GM12878 (cell line): ENCODE measurements around the gene SRGAP1. TPM values are rescaled to one million over a fixed set of nuclear protein-coding genes. Genes with fewer than 3 reads are reported as not detected.
"Not testable (repeated sequence)": the region's sequence is repeated elsewhere in the genome, so short reads cannot be mapped to it uniquely, and the experiment has no call there.

Experiments used
- ATAC-seq: fragments of 200-7000 bp; cut with Tn5 transposase; 3 replicates; pipeline ENCODE4 v1.9.1; 2020; ENCODE audit warnings: mild to moderate bottlenecking, moderate library complexity
- BruUV-seq: library from RNA; stranded (reverse); fragments of 400-500 nt; replicated peaks from 2 replicates; lab custom pipeline; 2021; lab: Mats Ljungman, UMichigan
- CTCF ChIA-PET: fragments of 300-600 bp; sonication (Branson Sonifier 250); formaldehyde crosslinking; extraction: SDS; loops from one replicate; lab custom pipeline; 2021; ENCODE audit warnings: inconsistent platforms; lab: Yijun Ruan, JAX
- POLR2A ChIA-PET: fragments of 350-600 bp; formaldehyde crosslinking; extraction: SDS; loops from one replicate; lab custom pipeline; 2021; ENCODE audit warnings: inconsistent platforms; lab: Charles Lee
- RAD21 ChIA-PET: fragments of 300-600 bp; sonication (Branson Sonifier 250); formaldehyde crosslinking; loops from one replicate; lab custom pipeline; 2023; ENCODE audit warnings: antibody characterized with exemption; ENCODE audit not compliant: unreplicated experiment; lab: Charles Lee
- SMC1A ChIA-PET: fragments of 300-600 bp; sonication (Branson Sonifier 250); formaldehyde crosslinking; loops from one replicate; lab custom pipeline; 2023; ENCODE audit not compliant: unreplicated experiment, uncharacterized antibody; lab: Charles Lee
- DNase-seq: peaks from one replicate; pipeline ENCODE4 v3.0.0-alpha.2; 2011; ENCODE audit warnings: low read depth, low spot score
- FAIRE-seq: peaks from 3 replicates; lab custom pipeline; 2011; peaks lifted over from hg19 to GRCh38; lab: Jason Lieb, UNC
- H2AFZ ChIP-seq: 2 replicates; pipeline ENCODE4 v1.6.0; 2011; ENCODE audit warnings: low read depth, low read length, control low read depth; ENCODE audit not compliant: control insufficient read depth
- H3K27ac ChIP-seq: 2 replicates; pipeline ENCODE4 v1.5.1; 2011; ENCODE audit warnings: control low read depth; ENCODE audit not compliant: control insufficient read depth, insufficient read depth
- H3K27me3 ChIP-seq, 2 experiments: replicated peaks in 1 of 2; 2 replicates each; pipeline versions ENCODE4 v1.6.0 to v1.6.1; 2011; ENCODE audit warnings: low read length in 1 of 2; ENCODE audit not compliant: control insufficient read depth in 2 of 2, insufficient read depth in 2 of 2
- H3K36me3 ChIP-seq, 2 experiments: 2 replicates each; pipeline ENCODE4 v1.5.1; 2011; ENCODE audit warnings: low read length in 1 of 2; ENCODE audit not compliant: control insufficient read depth in 2 of 2, insufficient read depth in 2 of 2
- H3K4me1 ChIP-seq: 2 replicates; pipeline ENCODE4 v1.6.1; 2011; ENCODE audit warnings: mild to moderate bottlenecking, low read length, moderate library complexity, mixed read lengths; ENCODE audit not compliant: control insufficient read depth, insufficient read depth
- H3K4me2 ChIP-seq: 2 replicates; pipeline ENCODE4 v1.6.0; 2011; ENCODE audit warnings: control low read depth; ENCODE audit not compliant: control insufficient read depth, insufficient read depth
- H3K4me3 ChIP-seq: fragments of 200-600 bp; sonication (generic); 2 replicates; pipeline ENCODE4 v1.5.1; 2016
- H3K79me2 ChIP-seq: 2 replicates; pipeline ENCODE4 v1.6.0; 2011; ENCODE audit warnings: low read length; ENCODE audit not compliant: control insufficient read depth, insufficient read depth
- H3K9ac ChIP-seq: 2 replicates; pipeline ENCODE4 v1.8.0; 2011; ENCODE audit warnings: low read length, control low read depth, mixed read lengths; ENCODE audit not compliant: control insufficient read depth, insufficient read depth
- H3K9me3 ChIP-seq: replicated peaks from 3 replicates; pipeline ENCODE4 v1.5.1; 2011; ENCODE audit warnings: mild to moderate bottlenecking, low read length; ENCODE audit not compliant: control insufficient read depth, insufficient read depth
- H4K20me1 ChIP-seq: 2 replicates; pipeline ENCODE4 v1.6.0; 2011; ENCODE audit not compliant: control insufficient read depth, insufficient read depth
- PKNOX1 ChIP-seq: fragments of 450-650 bp; IDR thresholded peaks from 2 replicates; pipeline ENCODE4 v1.6.1; 2016; ENCODE audit warnings: mild to moderate bottlenecking
- POU2F2 ChIP-seq: IDR thresholded peaks from 3 replicates; pipeline ENCODE4 v1.6.1; 2011; ENCODE audit warnings: low read depth, mild to moderate bottlenecking, low read length, borderline replicate concordance
- SPI1 ChIP-seq: IDR thresholded peaks from 2 replicates; pipeline ENCODE4 v1.6.1; 2011; ENCODE audit warnings: low read depth, mild to moderate bottlenecking, low read length, moderate library complexity, borderline replicate concordance; ENCODE audit not compliant: insufficient read depth
- ZNF384 ChIP-seq: IDR thresholded peaks from 2 replicates; pipeline ENCODE4 v1.6.1; 2012; ENCODE audit warnings: low read depth, mild to moderate bottlenecking, low read length, improper control_type of control experiment, borderline replicate concordance
- WGBS: methylation state at CpG from one replicate; pipeline ENCODE4 v1.1.6; 2016; ENCODE audit warnings: low lambda C conversion rate; ENCODE audit not compliant: insufficient replicate concordance, insufficient coverage; ENCODE audit errors: missing lambda C conversion rate; 5-methylcytosine and 5-hydroxymethylcytosine counted together
- in situ Hi-C: fragments of 300-500 bp; cut with MboI; formaldehyde crosslinking; loops from 9 replicates; pipeline ENCODE4 v1.14.3; 2018; ENCODE audit warnings: mixed read lengths
- intact Hi-C: fragments of 100-400 bp; cut with micrococcal nuclease; formaldehyde crosslinking; loops from one replicate; pipeline ENCODE4 v1.14.2; 2022; ENCODE audit not compliant: unreplicated experiment
- polyA plus RNA-seq, 11 experiments: library from polyadenylated mRNA; depleted of rRNA in 4 of 11; unstranded in 6 of 11; stranded (reverse) in 5 of 11; fragments of >200 nt; fragmentation: Nextera tagmentation in 4 of 11; fragmentation: Illumina TruSeq in 1 of 11; extraction: Ambion mirVana in 4 of 11; extraction: Trizol in 1 of 11; gene quantifications; 1 replicate in 1 of 11; 2 replicates in 10 of 11; pipeline versions ENCODE4 v1.2.1 to v1.2.3, GENCODE V29; 2011 to 2016; ENCODE audit warnings: inconsistent platforms in 2 of 11, missing spikeins in 2 of 11, low read depth in 1 of 11
- total RNA-seq, 4 experiments: library from RNA; depleted of rRNA in 3 of 4; stranded (reverse); fragments of >200 nt in 3 of 4; fragmentation: Illumina TruSeq in 1 of 4; extraction: Trizol in 1 of 4; gene quantifications; 2 replicates each; pipeline versions ENCODE4 v1.2.1 to v1.2.3, GENCODE V29; 2013 to 2021

Gene SRGAP1
- total and polyA plus RNA-seq, 10 of the 15 experiments (the other 5 are each of a cell fraction or from before 2014, with no cell fraction given): 0.16 to 0.85 (median 0.46) TPM

- RAD21 ChIA-PET, FAIRE-seq, BruUV-seq, ATAC-seq, CTCF ChIA-PET, H3K36me3 ChIP-seq, H3K4me1 ChIP-seq, H3K4me3 ChIP-seq, H3K4me2 ChIP-seq, H3K27me3 ChIP-seq, H3K79me2 ChIP-seq, H4K20me1 ChIP-seq, in situ Hi-C loops, H3K9ac ChIP-seq, H3K9me3 ChIP-seq, POLR2A ChIA-PET, DNase-seq, H3K27ac ChIP-seq, H2AFZ ChIP-seq, intact Hi-C loops: not testable (repeated sequence)
- 10% methylated on average over 2 of the region's 2 CpGs for WGBS
- SMC1A ChIA-PET: interaction anchor here (1.1 kb wide), 1 partner anchor 12 kb away, joined by 4 read pairs; no protein-coding TSS in a partner anchor
Observed at GRCh38 chr12:64034056-64034455, 189.6 kb downstream of the SRGAP1 start.

GRCh38 chr12:64034901-64035576 is 190.5 kb downstream of the SRGAP1 start:
- SMC1A ChIA-PET: no interaction called here
- no peak overlapping the region for H3K9ac ChIP-seq
- no peak overlapping the region for H3K27ac ChIP-seq
- H3K36me3 ChIP-seq: no peaks in the 10 kb centered on the region
- BruUV-seq: no TSS peak
- RAD21 ChIA-PET: no interaction called here
- POLR2A ChIA-PET: no interaction called here
- FAIRE-seq (no peak), DNase-seq (no peak), ATAC-seq (no peak)
- H2AFZ ChIP-seq: no peak overlapping the region
- no peaks in the 10 kb centered on the region for H3K79me2 ChIP-seq
- in situ Hi-C loops: no loop called here
- intact Hi-C loops: no loop called here
- H3K9me3 ChIP-seq: no peaks in the 10 kb centered on the region
- no peaks in the 10 kb centered on the region for H4K20me1 ChIP-seq
- H3K4me2 ChIP-seq: no peak overlapping the region
- CTCF ChIA-PET: no interaction called here
- no peaks in the 10 kb centered on the region for H3K4me1 ChIP-seq
- no peak overlapping the region for H3K4me3 ChIP-seq
- no peak for TF ChIP-seq POU2F2
- peak; percentile 16; the same call in 1 of the 2 replicates for TF ChIP-seq SPI1
- peak; percentile 40; the same call in 1 of the 2 replicates for TF ChIP-seq PKNOX1
- peak; percentile 37; the same call in 1 of the 2 replicates for TF ChIP-seq ZNF384
- no peaks in the 10 kb centered on the region for H3K27me3 ChIP-seq
